GM11168 (cell line): ENCODE results near the gene SLC44A5.
"Not testable (repeated sequence)": the region's sequence is repeated elsewhere in the genome, so short reads cannot be mapped to it uniquely, and the experiment has no call there.

ENCODE experiments used
- in situ Hi-C: fragments of 300-500 bp; cut with MboI; formaldehyde crosslinking; loops from one replicate; pipeline ENCODE4 v1.12.0; 2022; ENCODE audit warnings: low sequenced_read_pairs; ENCODE audit not compliant: unreplicated experiment

The SLC44A5 gene

GRCh38 chr1:75396745-75397144 is 214.2 kb downstream of the SLC44A5 start:
- in situ Hi-C loops = no loop called here

DNA sequence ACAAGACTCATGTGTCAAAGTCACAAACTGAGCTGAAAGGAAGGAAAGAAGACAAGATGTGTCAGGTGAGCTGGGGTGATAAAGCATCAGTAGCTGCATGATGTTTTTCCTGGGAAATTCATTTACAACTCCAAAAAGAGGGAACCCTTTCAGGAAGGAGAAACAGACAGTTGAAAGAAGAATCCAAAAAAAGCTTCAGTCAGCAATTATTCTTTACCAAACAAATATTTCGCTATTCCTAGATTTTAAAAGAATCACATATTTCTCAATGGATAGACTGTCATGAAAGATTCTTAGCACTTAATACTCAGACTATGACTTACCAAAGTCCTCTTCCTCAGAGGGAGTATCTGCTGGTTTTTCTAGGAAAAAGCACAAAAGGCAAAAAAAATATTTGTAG is 214.7 kb downstream of the SLC44A5 start:
- in situ Hi-C loops = no loop called here

- in situ Hi-C loops = no loop called here
These were observed 216.4 kb downstream of the SLC44A5 start for GRCh38 chr1:75394386-75395139.

GRCh38 chr1:75392278-75392677 is 218.6 kb downstream of the SLC44A5 start:
- in situ Hi-C loops = no loop called here

GRCh38 chr1:75375476-75376447 is 235.2 kb downstream of the SLC44A5 start:
- in situ Hi-C loops = not testable (repeated sequence)

- in situ Hi-C loops = no loop called here
These were observed 237.3 kb downstream of the SLC44A5 start for GRCh38 chr1:75373542-75374159.

DNA sequence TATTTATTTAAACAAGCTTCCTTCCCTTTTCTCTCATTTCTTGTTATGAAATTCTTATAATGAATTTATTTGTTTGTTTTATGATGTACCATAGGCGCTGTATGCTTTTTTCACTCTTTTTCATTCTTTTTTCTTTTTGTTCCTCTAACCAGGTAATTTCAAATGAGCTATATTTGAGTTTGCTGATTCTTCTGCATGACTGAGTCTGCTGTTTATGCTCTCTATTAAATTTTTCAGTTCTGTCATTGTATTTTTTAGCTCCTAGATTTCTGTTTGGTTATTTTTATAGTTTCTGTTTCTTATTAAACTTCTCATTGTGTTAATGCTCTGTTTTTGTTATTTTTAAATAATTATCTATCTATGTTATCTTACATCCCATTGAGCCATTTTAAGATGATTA is 244.3 kb downstream of the SLC44A5 start:
- in situ Hi-C loops = no loop called here

- in situ Hi-C loops = no loop called here
These were observed 249.7 kb downstream of the SLC44A5 start for GRCh38 chr1:75361260-75361659.

GRCh38 chr1:75354267-75354666 is 256.6 kb downstream of the SLC44A5 start:
- in situ Hi-C loops = not testable (repeated sequence)

DNA sequence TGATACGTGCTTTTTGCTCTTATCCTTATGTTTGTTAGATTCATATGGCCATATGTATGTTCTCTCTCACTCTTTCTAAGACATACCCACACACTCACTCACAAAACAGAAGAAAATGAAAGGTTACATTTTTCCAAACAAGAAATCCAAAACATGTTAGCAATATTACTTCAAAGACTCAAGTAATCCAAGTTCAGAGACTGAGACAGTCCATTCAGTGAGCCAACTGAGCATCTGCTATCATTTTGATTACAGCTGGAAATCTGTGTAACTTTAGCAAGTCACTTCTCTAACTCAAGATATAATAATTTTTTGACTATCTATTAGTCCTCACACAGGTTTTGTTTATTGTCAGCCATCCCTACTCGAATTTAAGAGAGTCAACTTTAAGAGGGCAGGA is 257.9 kb downstream of the SLC44A5 start:
- in situ Hi-C loops = no loop called here

GRCh38 chr1:75345538-75346292 is 265.2 kb downstream of the SLC44A5 start:
- in situ Hi-C loops = no loop called here

GRCh38 chr1:75342786-75343185 is 268.1 kb downstream of the SLC44A5 start:
- in situ Hi-C loops = no loop called here

DNA sequence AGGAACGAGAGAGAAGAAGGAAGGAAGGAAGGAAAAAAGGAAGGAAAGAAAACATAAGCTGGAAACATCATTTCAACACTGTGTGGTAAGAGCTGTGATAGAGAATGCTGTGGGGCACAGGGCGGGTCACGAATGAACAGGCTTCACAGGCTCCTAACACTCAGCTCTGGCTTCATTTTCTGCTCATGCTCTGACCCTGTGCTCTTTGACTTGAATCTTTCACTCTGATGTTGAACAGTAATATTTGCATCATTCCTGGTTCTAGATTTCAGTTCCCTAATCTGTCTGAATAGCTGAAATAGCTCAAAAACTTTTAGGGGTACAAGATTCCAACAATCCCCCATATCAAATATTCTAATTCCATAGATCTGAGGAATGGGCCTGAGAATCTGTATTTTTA is 269.4 kb downstream of the SLC44A5 start:
- in situ Hi-C loops = no loop called here

GRCh38 chr1:75338616-75339483 is 272.1 kb downstream of the SLC44A5 start:
- in situ Hi-C loops = no loop called here

DNA sequence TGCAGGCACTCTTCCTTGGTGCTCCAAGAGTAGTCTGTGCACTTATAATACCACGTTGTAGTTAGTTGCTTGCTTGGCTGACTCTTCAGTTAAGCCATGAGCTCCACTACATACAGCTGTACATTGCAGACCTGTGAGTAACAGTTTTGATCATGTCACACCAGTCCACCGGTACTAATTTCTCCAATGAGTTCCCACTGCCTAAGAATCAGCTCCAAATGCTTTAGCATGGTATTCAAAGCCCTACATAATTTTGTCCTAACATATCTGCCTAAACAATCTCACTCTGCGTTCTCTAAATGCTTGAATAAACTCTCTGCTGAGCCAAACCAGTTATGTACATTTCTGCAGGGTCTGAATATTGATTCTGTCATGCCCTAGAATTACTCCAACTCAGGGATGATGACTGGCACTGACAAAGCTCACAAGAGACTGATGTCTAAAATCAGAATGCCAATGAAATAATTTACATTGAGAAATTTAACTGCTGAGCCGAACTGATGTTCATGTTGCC is 276.0 kb downstream of the SLC44A5 start:
- in situ Hi-C loops = no loop called here

GRCh38 chr1:75330624-75331023 is 280.3 kb downstream of the SLC44A5 start:
- in situ Hi-C loops = no loop called here

DNA sequence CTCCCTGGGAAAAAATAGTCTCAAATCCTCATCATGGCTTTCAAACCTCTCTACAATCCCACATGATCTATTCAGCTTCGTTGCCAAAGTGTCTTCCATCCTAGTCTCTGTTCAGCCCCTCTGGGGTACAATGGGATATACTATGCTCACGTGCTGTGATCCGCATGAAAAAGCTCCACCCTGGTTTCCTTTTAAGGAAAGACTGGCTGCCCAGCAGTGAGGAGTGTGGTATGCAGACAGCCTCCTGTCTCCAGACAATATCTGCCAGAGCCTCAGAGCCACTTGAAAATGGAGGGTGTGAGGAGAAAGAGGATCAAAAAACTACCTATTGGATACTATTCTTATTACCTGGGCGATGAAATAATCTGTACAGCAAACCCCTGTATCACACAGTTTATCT is 282.2 kb downstream of the SLC44A5 start:
- in situ Hi-C loops = no loop called here

GRCh38 chr1:75327395-75327794 is 283.5 kb downstream of the SLC44A5 start:
- in situ Hi-C loops = no loop called here

GRCh38 chr1:75317976-75318375 is 292.9 kb downstream of the SLC44A5 start:
- in situ Hi-C loops = no loop called here
